ENCODE data around the gene PPFIBP2.

- no peak for TF ChIP-seq ZNF274 (IDR thresholded peaks at IDR 0.05; ENCODE audit: low read depth, low read length)
- no peak for TF ChIP-seq YY1 (IDR thresholded peaks at IDR 0.05; ENCODE audit: insufficient read depth, insufficient read length)
- no peak for TF ChIP-seq SUZ12 (IDR thresholded peaks at IDR 0.05; ENCODE audit: extremely low read depth, insufficient read depth, insufficient read length)
Measured at GRCh38 chr11:7692426-7692825, 178.6 kb downstream of the PPFIBP2 start.

Data from NT2/D1 (cell line).